Body of pancreas (tissue), 4 donors: Measurements from ENCODE around the gene TJP3.

Source experiments
- CTCF ChIP-seq, 7 experiments: fragments of 450-650 bp in 4 of 7; fragments of 200-600 bp in 3 of 7; sonication (generic) in 3 of 7; IDR thresholded peaks; one replicate each; pipeline ENCODE4 v1.5.1; 2016 to 2019; ENCODE audit warnings: antibody characterized with exemption in 7 of 7
- POLR2A ChIP-seq, 3 donors: fragments of 450-650 bp; IDR thresholded peaks; one replicate each; pipeline ENCODE4 v1.6.1; 2016; ENCODE audit warnings: antibody characterized with exemption in 3 of 3, mild to moderate bottlenecking in 2 of 3

- TF ChIP-seq CTCF (IDR thresholded peaks at IDR 0.05) (no peak), POLR2A (IDR thresholded peaks at IDR 0.05) (no peak)
These were observed 8.4 kb upstream of the TJP3 start for GRCh38 chr19:3699741-3700241.
